Esophagus muscularis mucosa (tissue), 4 donors: Measurements from ENCODE around the gene ZNF48.

ENCODE experiments used
- CTCF ChIP-seq, 3 experiments: fragments of 200-600 bp in 2 of 3; fragments of 450-650 bp in 1 of 3; sonication (generic) in 2 of 3; IDR thresholded peaks; one replicate each; pipeline ENCODE4 v1.5.1; 2017 to 2019; ENCODE audit warnings: antibody characterized with exemption in 3 of 3, mild to moderate bottlenecking in 2 of 3, moderate library complexity in 1 of 3
- EP300 ChIP-seq: sonication (generic); formaldehyde crosslinking; IDR thresholded peaks from one replicate; pipeline ENCODE4 v1.6.1; 2017; ENCODE audit warnings: antibody characterized with exemption
- POLR2A ChIP-seq: fragments of 450-650 bp; IDR thresholded peaks from one replicate; pipeline ENCODE4 v1.6.1; 2017; ENCODE audit warnings: antibody characterized with exemption, moderate library complexity, mild to moderate bottlenecking, low read depth

- TF ChIP-seq EP300 (no peak), CTCF (IDR thresholded peaks at IDR 0.05) (no peak), POLR2A (no peak)
These were observed 30.0 kb upstream of the ZNF48 start for GRCh38 chr16:30365200-30365599.
